Activated naive CD8-positive, alpha-beta T cell treated with anti-CD3 and anti-CD28 coated beads, Interleukin-2, amount 50 U/mL, for 24 hours (primary cell): Measurements from ENCODE around the gene REG4.

Experiments used
- ATAC-seq: fragments of 150-1000 bp; cut with Tn5 transposase; one replicate; pipeline ENCODE4 v1.10.0; 2021
- DNase-seq: peaks from one replicate; pipeline ENCODE4 v3.0.0; 2021
- H3K27ac Mint-ChIP-seq: one replicate; pipeline ENCODE4 v1.8.0; 2021; ENCODE audit warnings: mild to moderate bottlenecking, mixed read lengths
- H3K27me3 Mint-ChIP-seq: one replicate; pipeline ENCODE4 v1.8.0; 2021; ENCODE audit warnings: mixed read lengths
- H3K36me3 Mint-ChIP-seq: one replicate; pipeline ENCODE4 v1.8.0; 2021; ENCODE audit warnings: low read depth, mixed read lengths
- H3K4me1 Mint-ChIP-seq: one replicate; pipeline ENCODE4 v1.8.0; 2021; ENCODE audit warnings: mixed read lengths
- H3K4me3 Mint-ChIP-seq: one replicate; pipeline ENCODE4 v1.8.0; 2021; ENCODE audit warnings: mild to moderate bottlenecking, moderate library complexity, mixed read lengths
- H3K9me3 Mint-ChIP-seq: one replicate; pipeline ENCODE4 v1.8.0; 2021; ENCODE audit warnings: mixed read lengths

REG4 gene

GRCh38 chr1:119779869-119780356 lies 31.3 kb downstream of the REG4 start:
- Mint-ChIP-seq H3K27ac (no peak overlapping the region), H3K9me3 (no peaks in the 10 kb centered on the region)
- ATAC-seq, result no peak

DNA sequence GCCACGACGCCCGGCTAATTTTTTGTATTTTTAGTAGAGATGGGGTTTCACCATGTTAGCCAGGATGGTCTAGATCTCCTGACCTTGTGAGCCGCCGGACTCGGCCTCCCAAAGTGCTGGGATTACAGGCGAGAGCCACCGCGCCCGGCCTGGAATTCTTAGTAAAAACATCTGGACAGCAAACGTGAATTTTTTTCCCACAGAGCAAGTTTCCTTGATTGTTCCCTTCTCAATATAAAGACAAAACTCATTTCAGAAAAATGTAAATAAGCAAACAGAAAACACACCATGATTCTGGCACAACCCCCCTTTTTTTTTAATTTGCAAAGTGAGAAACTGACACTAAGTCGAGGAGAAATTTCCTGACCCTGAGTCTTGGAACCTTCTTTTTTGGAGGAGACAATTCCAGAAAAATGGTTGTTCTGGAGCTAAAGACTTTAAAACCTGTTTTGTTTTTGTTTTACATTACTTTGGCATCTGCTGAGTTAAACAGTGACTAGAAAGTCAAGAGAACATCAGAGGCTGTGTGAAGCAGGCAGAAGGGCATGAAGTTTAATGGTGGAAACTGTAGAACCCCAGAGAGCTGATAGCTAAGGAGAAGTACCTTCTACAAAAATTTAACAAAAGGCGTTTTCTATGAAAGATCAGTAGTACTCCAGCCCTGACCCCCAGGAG lies 32.2 kb downstream of the REG4 start:
- Mint-ChIP-seq H3K36me3 (no peaks in the 10 kb centered on the region), H3K4me1 (peaks cover 10% of the 10 kb centered on the region), H3K27me3 (peaks cover 8% of the 10 kb centered on the region), H3K9me3 (no peaks in the 10 kb centered on the region), H3K4me3 (no peak overlapping the region), H3K27ac (no peak overlapping the region)
- no peak for ATAC-seq
- DNase-seq, result no peak

More at GRCh38 chr1:119779869-119780356, 31.3 kb downstream of the REG4 start:
- Mint-ChIP-seq H3K4me1 (peaks cover 10% of the 10 kb centered on the region), H3K27me3 (peaks cover 8% of the 10 kb centered on the region), H3K36me3 (no peaks in the 10 kb centered on the region), H3K4me3 (no peak overlapping the region)
- DNase-seq, result no peak

DNA sequence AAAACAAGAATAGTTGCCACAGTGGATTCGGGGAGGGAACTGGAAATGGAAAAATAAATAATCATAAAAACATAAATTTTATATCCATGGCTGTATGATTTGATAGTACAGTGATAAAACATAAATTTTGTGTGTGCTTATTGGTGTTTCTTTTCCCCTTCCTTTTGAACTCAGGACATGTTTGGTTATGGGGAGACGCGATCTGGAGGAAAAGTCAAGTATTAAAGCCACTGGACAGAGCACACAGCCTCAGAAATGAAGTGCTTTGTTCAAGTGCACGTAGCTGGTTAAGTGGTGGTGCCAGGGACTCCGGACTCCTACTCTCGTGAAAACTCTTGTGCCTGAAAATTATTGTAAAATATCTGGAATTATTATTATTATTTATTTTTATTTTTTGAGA lies 32.9 kb downstream of the REG4 start:
- H3K4me3 Mint-ChIP-seq, result no peak overlapping the region
- no peak for ATAC-seq

GRCh38 chr1:119774746-119775490 lies 36.3 kb downstream of the REG4 start:
- Mint-ChIP-seq H3K9me3 (no peaks in the 10 kb centered on the region), H3K27ac (no peak overlapping the region), H3K36me3 (no peaks in the 10 kb centered on the region), H3K27me3 (peaks cover 10% of the 10 kb centered on the region), H3K4me3 (no peak overlapping the region), H3K4me1 (no peaks in the 10 kb centered on the region)
- ATAC-seq, result peak; percentile 68
- no peak for DNase-seq

More for the DNA sequence above, 32.9 kb downstream of the REG4 start:
- Mint-ChIP-seq H3K9me3 (no peaks in the 10 kb centered on the region), H3K4me1 (peaks cover 3% of the 10 kb centered on the region), H3K36me3 (no peaks in the 10 kb centered on the region), H3K27me3 (peaks cover 10% of the 10 kb centered on the region), H3K27ac (no peak overlapping the region)
- DNase-seq, result no peak

DNA sequence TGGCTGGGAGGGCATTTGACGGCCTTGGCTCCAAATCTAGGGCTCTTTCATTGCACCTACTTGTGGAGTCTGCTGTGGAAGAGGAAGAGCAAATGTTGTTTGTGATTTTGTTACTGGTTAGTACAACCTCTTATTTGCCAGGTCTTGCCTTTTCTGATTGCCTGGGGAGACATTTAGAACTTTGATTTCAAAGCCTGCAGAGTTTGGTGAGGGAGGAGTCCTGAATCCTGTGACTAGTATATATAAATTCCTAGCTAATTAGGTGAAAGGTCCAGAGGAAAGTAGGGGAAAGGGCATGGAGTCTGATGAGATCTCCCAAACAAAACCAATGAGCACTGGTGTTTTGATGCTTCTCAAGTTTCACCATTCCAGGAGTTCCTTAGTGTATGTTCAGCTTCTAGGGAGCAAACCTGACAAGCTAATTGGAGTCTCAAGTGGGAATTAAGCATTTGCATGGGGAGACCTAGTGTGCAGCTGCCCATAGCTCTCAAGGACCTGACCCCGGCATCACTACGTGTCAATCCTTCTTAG lies 37.5 kb downstream of the REG4 start:
- no peak for ATAC-seq
- Mint-ChIP-seq H3K4me1 (no peaks in the 10 kb centered on the region), H3K27me3 (peaks cover 10% of the 10 kb centered on the region), H3K9me3 (no peaks in the 10 kb centered on the region), H3K4me3 (no peak overlapping the region), H3K36me3 (no peaks in the 10 kb centered on the region), H3K27ac (no peak overlapping the region)
- DNase-seq, result no peak

DNA sequence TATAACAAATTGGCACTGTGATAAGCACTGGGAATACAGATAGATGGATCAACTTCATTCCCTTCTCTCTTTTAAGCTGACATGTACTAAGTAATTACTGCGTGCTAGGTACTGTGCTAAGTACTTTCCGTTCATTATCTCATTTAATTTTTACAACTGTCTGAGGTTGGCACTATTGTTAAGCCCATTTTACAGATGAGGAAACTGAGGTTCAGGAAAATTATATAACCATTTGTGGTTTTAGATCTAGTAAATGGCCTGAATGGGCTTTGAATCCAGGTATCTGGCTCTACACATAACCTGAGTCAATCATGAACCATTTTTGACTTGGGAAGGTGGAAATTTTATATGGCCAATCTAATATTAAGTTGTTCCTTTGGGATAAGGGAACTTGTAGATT lies 39.0 kb downstream of the REG4 start:
- Mint-ChIP-seq H3K4me1 (peaks cover under 1% of the 10 kb centered on the region), H3K27me3 (peaks cover 9% of the 10 kb centered on the region), H3K36me3 (no peaks in the 10 kb centered on the region), H3K27ac (no peak overlapping the region), H3K4me3 (no peak overlapping the region), H3K9me3 (no peaks in the 10 kb centered on the region)
- no peak for DNase-seq
- ATAC-seq, result no peak

GRCh38 chr1:119771770-119772169 lies 39.5 kb downstream of the REG4 start:
- DNase-seq (no peak), ATAC-seq (no peak)
- H3K27ac Mint-ChIP-seq, result no peak overlapping the region
- H3K9me3 Mint-ChIP-seq, result no peaks in the 10 kb centered on the region
- no peak overlapping the region for H3K4me3 Mint-ChIP-seq
- peaks cover 14% of the 10 kb centered on the region for H3K27me3 Mint-ChIP-seq
- H3K36me3 Mint-ChIP-seq, result no peaks in the 10 kb centered on the region
- peaks cover 2% of the 10 kb centered on the region for H3K4me1 Mint-ChIP-seq

- Mint-ChIP-seq H3K4me1 (peaks cover 2% of the 10 kb centered on the region), H3K27me3 (peaks cover 17% of the 10 kb centered on the region), H3K9me3 (no peaks in the 10 kb centered on the region), H3K4me3 (no peak overlapping the region), H3K36me3 (no peaks in the 10 kb centered on the region), H3K27ac (no peak overlapping the region)
- DNase-seq (no peak), ATAC-seq (no peak)
Measured at GRCh38 chr1:119771016-119771415, 40.2 kb downstream of the REG4 start.

DNA sequence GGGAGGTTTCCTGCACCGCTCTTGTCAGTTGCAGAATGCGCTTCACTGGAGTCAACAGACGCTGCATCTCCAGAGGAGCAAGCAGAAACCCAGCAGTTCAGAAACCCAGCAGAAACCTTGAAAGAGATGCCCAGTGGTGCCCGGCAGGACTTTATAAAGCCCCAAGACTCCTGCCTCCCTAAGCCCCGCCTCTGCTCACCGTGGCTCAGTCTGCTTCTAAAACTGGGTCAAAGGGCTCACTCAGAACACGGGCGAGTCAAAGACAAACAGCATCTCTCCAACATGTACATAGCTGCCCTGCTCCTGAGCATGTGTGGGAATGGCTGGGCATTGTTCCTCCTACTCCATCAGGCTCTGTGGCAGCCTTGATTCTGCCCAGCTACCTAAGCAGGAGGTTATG lies 42.5 kb downstream of the REG4 start, which contains the start of gene HMGCS2:
Gene HMGCS2, minus strand, starts transcription at position 128 of the 400 bp plus-strand sequence. Its CDS starts 61 bp downstream, at position 67.
- H3K4me1 Mint-ChIP-seq, result peaks cover 2% of the 10 kb centered on the region
- H3K27ac Mint-ChIP-seq, result no peak within 1 kb of the TSS
- no peak for DNase-seq
- peaks cover 18% of the 10 kb centered on the region for H3K27me3 Mint-ChIP-seq
- no peaks in the 10 kb centered on the region for H3K9me3 Mint-ChIP-seq
- no peaks in the 10 kb centered on the region for H3K36me3 Mint-ChIP-seq
- ATAC-seq, result no peak
- H3K4me3 Mint-ChIP-seq, result no peak within 1 kb of the TSS

DNA sequence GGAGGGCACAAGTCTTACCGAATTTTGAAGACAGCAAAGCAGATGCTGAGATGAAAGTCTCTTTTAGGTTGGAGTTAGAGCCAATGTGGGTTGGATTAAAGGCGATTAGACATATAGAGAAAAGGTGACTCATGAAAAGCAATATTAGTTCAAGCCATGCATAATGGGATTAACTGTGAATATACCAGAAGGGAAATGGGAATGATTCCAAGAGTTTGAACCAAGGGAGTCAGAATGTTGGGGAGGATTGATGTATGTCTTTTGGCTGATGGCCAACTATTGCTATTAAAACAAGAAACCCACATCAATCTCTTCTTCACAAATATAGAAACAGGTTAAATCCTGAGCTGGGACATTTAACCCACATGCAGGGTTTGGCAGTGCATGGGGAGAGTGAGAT lies 43.8 kb downstream of the REG4 start:
- no peak overlapping the region for H3K27ac Mint-ChIP-seq

DNA sequence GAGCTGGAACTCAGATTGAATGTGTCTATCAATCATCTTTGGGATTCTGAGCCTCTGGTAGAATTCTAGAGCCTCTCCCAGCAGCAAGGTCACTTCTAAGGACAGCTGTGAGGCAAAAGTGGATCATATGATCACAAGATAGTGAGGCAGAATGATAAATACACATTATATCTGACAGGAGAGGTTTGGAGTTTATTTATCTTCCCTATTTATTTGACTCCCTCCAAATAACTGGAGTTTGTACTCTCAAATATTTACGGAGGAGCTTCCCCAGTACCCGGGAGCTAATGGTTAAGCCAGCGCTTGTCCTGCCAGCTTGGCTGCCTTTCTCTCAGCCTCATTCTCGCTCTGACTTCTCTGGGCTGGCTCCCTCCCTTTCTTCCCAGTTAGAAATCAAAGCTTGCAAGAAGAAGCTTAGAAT lies 44.9 kb downstream of the REG4 start:
- DNase-seq (no peak), ATAC-seq (no peak)
- Mint-ChIP-seq H3K36me3 (no peaks in the 10 kb centered on the region), H3K27ac (no peak overlapping the region), H3K27me3 (peaks cover 15% of the 10 kb centered on the region), H3K9me3 (no peaks in the 10 kb centered on the region), H3K4me3 (no peak overlapping the region), H3K4me1 (peaks cover 2% of the 10 kb centered on the region)

More for the DNA sequence above, 43.8 kb downstream of the REG4 start:
- Mint-ChIP-seq H3K27me3 (peaks cover 15% of the 10 kb centered on the region), H3K4me1 (peaks cover 2% of the 10 kb centered on the region), H3K36me3 (no peaks in the 10 kb centered on the region), H3K4me3 (no peak overlapping the region), H3K9me3 (no peaks in the 10 kb centered on the region)
- no peak for ATAC-seq
- no peak for DNase-seq

GRCh38 chr1:119764220-119764619 lies 47.0 kb downstream of the REG4 start:
- H3K36me3 Mint-ChIP-seq, result no peaks in the 10 kb centered on the region
- ATAC-seq (no peak), DNase-seq (no peak)
- no peak overlapping the region for H3K4me3 Mint-ChIP-seq
- H3K9me3 Mint-ChIP-seq, result no peaks in the 10 kb centered on the region
- peaks cover 2% of the 10 kb centered on the region for H3K4me1 Mint-ChIP-seq
- peaks cover 17% of the 10 kb centered on the region for H3K27me3 Mint-ChIP-seq
- H3K27ac Mint-ChIP-seq, result no peak overlapping the region

DNA sequence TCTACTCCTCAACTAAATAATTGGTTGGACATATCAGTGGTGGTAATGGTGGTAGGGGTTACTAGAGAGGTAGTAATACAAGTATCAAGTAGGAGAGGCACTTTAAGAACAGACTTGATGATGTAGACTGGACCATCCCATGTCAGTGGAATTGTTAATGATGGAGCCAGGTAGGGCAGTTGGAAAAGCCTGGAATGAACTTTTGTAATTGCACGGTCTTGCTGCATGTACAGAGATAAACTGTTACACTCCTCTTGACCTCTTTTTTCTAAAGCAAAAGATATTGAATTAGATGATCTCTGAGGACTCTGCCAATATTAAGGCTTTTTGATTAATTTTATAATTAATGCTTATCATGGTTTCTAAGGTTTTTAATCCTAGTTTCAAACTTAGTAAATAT lies 48.3 kb downstream of the REG4 start:
- Mint-ChIP-seq H3K36me3 (no peaks in the 10 kb centered on the region), H3K27ac (no peak overlapping the region), H3K9me3 (no peaks in the 10 kb centered on the region), H3K27me3 (peaks cover 17% of the 10 kb centered on the region), H3K4me3 (no peak overlapping the region), H3K4me1 (peaks cover 2% of the 10 kb centered on the region)
- DNase-seq, result no peak
- no peak for ATAC-seq

- Mint-ChIP-seq H3K9me3 (no peaks in the 10 kb centered on the region), H3K36me3 (no peaks in the 10 kb centered on the region), H3K27me3 (peaks cover 16% of the 10 kb centered on the region), H3K4me3 (no peak overlapping the region), H3K27ac (no peak overlapping the region), H3K4me1 (peaks cover 2% of the 10 kb centered on the region)
- ATAC-seq (no peak), DNase-seq (no peak)
Measured at GRCh38 chr1:119762409-119762808, 48.9 kb downstream of the REG4 start.

DNA sequence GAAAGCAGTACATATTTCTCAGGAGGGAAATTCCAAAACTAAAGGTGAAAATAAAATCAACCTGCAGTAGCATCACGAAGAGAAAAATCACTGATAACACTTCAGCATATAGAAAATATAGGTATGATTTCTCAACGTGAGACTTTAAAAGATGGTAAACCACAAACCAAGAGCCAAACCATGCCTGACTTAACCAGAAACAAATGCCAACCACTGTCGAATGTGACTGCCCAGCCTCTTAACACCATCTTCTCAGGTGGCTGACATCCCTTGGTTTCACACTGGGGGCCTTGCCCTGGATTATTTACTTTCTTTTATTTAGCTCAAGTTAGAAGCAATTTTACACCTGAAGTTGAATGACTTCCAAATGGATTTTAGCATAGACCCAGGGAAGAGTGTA lies 52.7 kb downstream of the REG4 start:
- H3K4me3 Mint-ChIP-seq, result no peak overlapping the region
- H3K36me3 Mint-ChIP-seq, result no peaks in the 10 kb centered on the region
- H3K27ac Mint-ChIP-seq, result no peak overlapping the region
- ATAC-seq (no peak), DNase-seq (no peak)
- H3K27me3 Mint-ChIP-seq, result peaks cover 4% of the 10 kb centered on the region
- no peaks in the 10 kb centered on the region for H3K9me3 Mint-ChIP-seq
- no peaks in the 10 kb centered on the region for H3K4me1 Mint-ChIP-seq
